ENCODE data around the gene SFSWAP. TPM values are rescaled to one million over a fixed set of nuclear protein-coding genes. Genes with fewer than 3 reads are reported as not detected.

The SFSWAP gene
- total RNA-seq, 2 donors from 2014 or later = 19.2 to 24.9 TPM

DNA sequence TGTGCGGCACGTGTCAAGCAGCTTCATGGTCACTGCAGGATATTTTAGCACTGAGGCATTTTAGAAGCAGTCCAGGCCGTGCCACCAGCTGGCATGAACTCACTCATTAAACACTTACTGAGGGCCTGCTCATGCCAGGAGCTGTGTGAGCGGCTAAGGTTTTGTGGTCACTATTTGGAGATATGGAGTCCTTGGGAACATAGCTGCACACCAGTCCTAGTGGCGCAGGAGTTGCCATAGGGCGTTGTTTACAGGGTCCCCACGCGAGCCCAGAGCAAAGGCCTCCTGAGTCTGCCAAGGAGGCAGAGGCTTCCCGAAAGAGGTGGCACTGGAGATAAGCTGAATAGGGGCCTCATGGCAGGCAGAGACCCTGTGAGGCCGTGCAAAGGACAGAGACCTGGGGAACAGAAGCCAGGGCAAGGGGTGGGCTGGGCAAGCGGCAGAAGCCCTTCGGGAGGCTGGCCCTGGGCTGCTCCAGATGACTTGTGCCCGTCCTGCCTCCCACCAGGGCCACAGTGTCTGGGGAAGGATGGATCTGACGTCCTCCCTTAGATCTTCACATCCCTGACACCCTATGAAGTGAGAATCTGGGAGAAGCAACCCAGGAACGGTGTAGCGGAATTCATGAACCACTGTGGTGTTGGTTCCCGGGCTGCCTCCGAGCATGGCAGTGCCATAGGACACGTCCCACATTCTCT lies 38.9 kb downstream of the SFSWAP start:
- ATAC-seq = no peak
- DNase-seq = no peak
- intact Hi-C loops (cut with DNase I) = no loop called here

DNA sequence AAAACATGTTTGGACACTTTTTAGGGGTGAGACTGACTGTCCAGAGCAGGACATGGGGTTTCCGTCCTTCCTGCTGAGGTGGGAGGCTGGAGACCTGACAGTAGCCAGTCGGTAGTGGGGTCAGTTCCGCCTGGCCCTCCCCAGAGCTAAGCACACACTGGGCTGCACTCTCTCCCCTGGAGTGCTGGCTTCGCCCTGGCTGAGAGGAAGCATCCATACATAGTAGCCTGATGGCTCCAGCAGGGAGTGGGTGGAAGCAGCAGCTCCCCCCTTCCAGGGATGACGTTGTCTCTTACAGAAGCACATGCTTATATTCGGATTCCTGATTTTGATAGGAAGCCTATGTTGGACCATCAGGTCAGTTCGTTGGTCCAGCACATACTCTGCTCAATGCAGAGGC lies 40.4 kb downstream of the SFSWAP start:
- DNase-seq = no peak
- intact Hi-C loops (cut with DNase I) = no loop called here

DNA sequence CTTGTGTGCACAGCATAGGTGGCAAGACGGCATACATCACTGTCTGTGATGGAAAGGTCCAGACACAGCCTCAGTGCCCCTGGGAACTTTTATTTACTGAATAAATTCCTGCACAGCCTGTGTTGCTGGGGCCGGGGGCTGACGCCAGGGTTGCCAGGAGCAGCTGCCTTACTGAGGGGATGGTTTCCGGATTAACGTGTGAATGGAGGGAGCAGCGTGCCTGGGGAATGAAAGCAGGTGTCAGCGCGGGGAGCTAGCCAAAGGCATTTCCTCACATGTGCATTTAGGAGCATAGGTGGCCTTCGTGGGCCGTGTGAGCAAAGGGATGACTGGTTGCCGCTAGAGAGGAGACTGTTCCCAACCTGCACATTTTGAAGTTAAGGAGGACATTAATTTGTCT lies 41.6 kb downstream of the SFSWAP start:
- intact Hi-C loops (cut with DNase I) = no loop called here
- DNase-seq = no peak

More for the DNA sequence above, 40.4 kb downstream of the SFSWAP start:
- ATAC-seq = no peak

GRCh38 chr12:131753005-131753404 lies 42.1 kb downstream of the SFSWAP start:
- intact Hi-C loops (cut with DNase I) = no loop called here
- DNase-seq = no peak
- no peak for ATAC-seq

More for the DNA sequence above, 41.6 kb downstream of the SFSWAP start:
- ATAC-seq = no peak

DNA sequence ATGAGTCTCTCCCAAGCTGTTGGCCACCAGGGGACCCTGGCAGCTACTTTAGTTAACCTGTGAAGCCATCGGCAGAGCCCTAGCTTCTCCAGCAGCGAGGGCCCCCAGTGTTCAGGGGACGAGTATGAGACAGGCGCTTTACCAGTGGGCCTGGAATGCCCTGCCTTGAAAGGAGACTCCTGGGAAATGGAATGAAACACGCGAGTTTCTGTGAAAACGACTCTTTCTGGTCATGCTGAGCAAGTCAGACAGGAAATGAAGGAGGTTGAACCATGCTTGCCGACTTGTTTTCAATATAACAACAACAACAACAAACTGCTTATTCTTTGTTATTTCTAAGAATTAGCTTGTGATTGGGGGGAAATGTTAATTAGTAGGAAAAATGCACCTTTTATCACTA lies 42.9 kb downstream of the SFSWAP start:
- DNase-seq = no peak
- intact Hi-C loops (cut with DNase I) = no loop called here
- ATAC-seq = no peak

GRCh38 chr12:131754184-131754583 lies 43.3 kb downstream of the SFSWAP start:
- no peak for ATAC-seq
- DNase-seq = no peak
- intact Hi-C loops (cut with DNase I) = no loop called here

- no peak for DNase-seq
- ATAC-seq = no peak
- intact Hi-C loops (cut with DNase I) = no loop called here
Measured at GRCh38 chr12:131755305-131756113, 44.6 kb downstream of the SFSWAP start.

GRCh38 chr12:131756441-131756840 lies 45.6 kb downstream of the SFSWAP start:
- intact Hi-C loops (cut with DNase I) = no loop called here
- no peak for DNase-seq
- no peak for ATAC-seq

GRCh38 chr12:131757111-131757510 lies 46.2 kb downstream of the SFSWAP start:
- no peak for DNase-seq
- intact Hi-C loops (cut with DNase I) = no loop called here
- no peak for ATAC-seq

- no peak for ATAC-seq
Measured at GRCh38 chr12:131758016-131758739, 47.3 kb downstream of the SFSWAP start.

GRCh38 chr12:131759176-131759575 lies 48.3 kb downstream of the SFSWAP start:
- ATAC-seq (no peak), DNase-seq (no peak)
- intact Hi-C loops (cut with DNase I) = no loop called here

More at GRCh38 chr12:131758016-131758739, 47.3 kb downstream of the SFSWAP start:
- no peak for DNase-seq
- intact Hi-C loops (cut with DNase I) = no loop called here

- DNase-seq (no peak), ATAC-seq (no peak)
- intact Hi-C loops (cut with DNase I) = no loop called here
Measured at GRCh38 chr12:131761638-131762037, 50.7 kb downstream of the SFSWAP start.

DNA sequence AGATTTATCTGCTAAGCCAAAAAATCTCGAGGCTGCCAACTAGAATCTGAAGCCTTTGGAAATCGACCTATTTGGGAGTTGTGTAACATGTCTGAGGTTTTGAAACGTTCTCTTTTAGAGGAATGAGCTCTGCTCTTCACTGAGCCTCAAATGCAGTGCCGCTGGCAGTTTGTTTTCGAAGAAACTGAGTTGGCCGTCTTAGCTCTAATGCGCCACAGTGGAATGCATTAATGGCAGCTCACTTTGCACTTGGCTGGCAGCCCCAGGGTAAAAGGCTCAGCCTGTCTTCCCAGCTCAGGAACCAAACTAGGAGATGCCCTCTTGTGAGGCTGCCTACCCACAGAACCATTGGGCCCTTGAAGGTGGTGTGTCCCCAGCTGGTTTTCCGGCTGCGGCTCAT lies 53.8 kb downstream of the SFSWAP start:
- ATAC-seq (peak in 1 of 2 donors; percentile 79), DNase-seq (no peak)
- intact Hi-C loops (cut with DNase I) = no loop called here

DNA sequence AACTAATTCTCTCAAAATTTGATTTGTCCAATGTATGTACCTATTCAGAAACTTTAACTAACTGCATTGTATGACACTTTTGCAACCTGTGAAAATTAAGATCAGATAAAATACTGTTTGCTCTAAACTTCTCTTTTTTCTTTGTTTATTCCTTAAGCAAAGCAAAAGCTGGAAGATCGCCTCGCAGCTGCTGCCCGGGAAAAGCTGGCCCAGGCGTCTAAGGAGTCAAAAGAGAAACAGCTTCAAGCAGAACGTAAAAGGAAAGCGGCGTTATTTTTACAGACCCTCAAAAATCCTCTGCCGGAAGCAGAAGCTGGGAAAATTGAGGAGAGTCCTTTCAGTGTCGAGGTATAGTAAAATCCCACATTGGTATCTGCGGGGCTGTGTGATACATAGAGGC lies 55.1 kb downstream of the SFSWAP start:
- no peak for DNase-seq
- intact Hi-C loops (cut with DNase I) = no loop called here
- ATAC-seq = no peak

- no peak for DNase-seq
- no peak for ATAC-seq
- intact Hi-C loops (cut with DNase I) = no loop called here
Measured at GRCh38 chr12:131766382-131767107, 55.7 kb downstream of the SFSWAP start.

GRCh38 chr12:131770120-131770519 lies 59.2 kb downstream of the SFSWAP start:
- ATAC-seq (peak in 1 of 2 donors; percentile 92), DNase-seq (no peak)
- intact Hi-C loops (cut with DNase I) = no loop called here

- intact Hi-C loops (cut with DNase I) = no loop called here
- ATAC-seq (no peak), DNase-seq (no peak)
Measured at GRCh38 chr12:131771965-131772364, 61.1 kb downstream of the SFSWAP start.

GRCh38 chr12:131773582-131774221 lies 62.8 kb downstream of the SFSWAP start:
- DNase-seq (no peak), ATAC-seq (no peak)
- intact Hi-C loops (cut with DNase I) = no loop called here
